GM21360 (cell line): ENCODE data around the gene PLSCR5.

ENCODE experiments used
- ATAC-seq: cut with Tn5 transposase; IDR thresholded peaks from one replicate; pipeline ENCODE4 v1.9.1; 2021; ENCODE audit warnings: mild to moderate bottlenecking, moderate library complexity; ENCODE audit not compliant: unreplicated experiment

PLSCR5 gene

GRCh38 chr3:146589899-146590508 is 15.1 kb downstream of the PLSCR5 start:
- peak; percentile 57 for ATAC-seq

GRCh38 chr3:146585156-146585555 is 20.0 kb downstream of the PLSCR5 start:
- no peak for ATAC-seq

GRCh38 chr3:146581951-146582467 is 23.1 kb downstream of the PLSCR5 start:
- ATAC-seq, result no peak

GRCh38 chr3:146581080-146581601 is 24.0 kb downstream of the PLSCR5 start:
- ATAC-seq, result no peak

- peak; percentile 61 for ATAC-seq
Observed at GRCh38 chr3:146577662-146578061, 27.5 kb downstream of the PLSCR5 start.

- ATAC-seq, result no peak
Observed at GRCh38 chr3:146575636-146576035, 29.5 kb downstream of the PLSCR5 start.

GRCh38 chr3:146574173-146574572 is 31.0 kb downstream of the PLSCR5 start:
- ATAC-seq, result no peak

GRCh38 chr3:146569314-146569713 is 35.8 kb downstream of the PLSCR5 start:
- no peak for ATAC-seq

- no peak for ATAC-seq
Observed at GRCh38 chr3:146566138-146566537, 39.0 kb downstream of the PLSCR5 start.

- no peak for ATAC-seq
Observed at GRCh38 chr3:146561879-146562278, 43.3 kb downstream of the PLSCR5 start.

- no peak for ATAC-seq
Observed at GRCh38 chr3:146561463-146561862, 43.7 kb downstream of the PLSCR5 start.

GRCh38 chr3:146560678-146561077 is 44.5 kb downstream of the PLSCR5 start:
- no peak for ATAC-seq

GRCh38 chr3:146559388-146559787 is 45.8 kb downstream of the PLSCR5 start:
- no peak for ATAC-seq

GRCh38 chr3:146558781-146559180 is 46.4 kb downstream of the PLSCR5 start:
- no peak for ATAC-seq

GRCh38 chr3:146557745-146558144 is 47.4 kb downstream of the PLSCR5 start:
- ATAC-seq, result no peak

- ATAC-seq, result no peak
Observed at GRCh38 chr3:146555311-146555710, 49.8 kb downstream of the PLSCR5 start.

GRCh38 chr3:146554151-146554760 is 50.9 kb downstream of the PLSCR5 start:
- no peak for ATAC-seq

GRCh38 chr3:146550743-146551510 is 54.2 kb downstream of the PLSCR5 start:
- peak; percentile 96 for ATAC-seq

GRCh38 chr3:146550070-146550615 is 55.0 kb downstream of the PLSCR5 start:
- no peak for ATAC-seq

GRCh38 chr3:146547235-146547835 is 57.8 kb downstream of the PLSCR5 start:
- no peak for ATAC-seq
